Prostate gland (tissue), 2 donors: ENCODE measurements around the gene MSH6.

Experiments
- CTCF ChIP-seq, 4 experiments: fragments of 200-600 bp in 2 of 4; fragments of 450-650 bp in 2 of 4; sonication (generic) in 2 of 4; IDR thresholded peaks; 1 replicate in 3 of 4; 2 replicates in 1 of 4; pipeline ENCODE4 v1.5.1; 2016 to 2019; ENCODE audit warnings: antibody characterized with exemption in 4 of 4, mild to moderate bottlenecking in 2 of 4, moderate library complexity in 2 of 4
- POLR2A ChIP-seq: fragments of 450-650 bp; IDR thresholded peaks from one replicate; pipeline ENCODE4 v1.6.1; 2016; ENCODE audit warnings: antibody characterized with exemption, mild to moderate bottlenecking

GRCh38 chr2:47838686-47839085 is 55.7 kb downstream of the MSH6 start:
- TF ChIP-seq POLR2A (no peak), CTCF (IDR thresholded peaks at IDR 0.05) (no peak)
